A549 (cell line): ENCODE results near the gene H2AZ2. TPM values are rescaled to one million over a fixed set of nuclear protein-coding genes. Genes with fewer than 3 reads are reported as not detected.
A peak's percentile ranks its signal among the peaks of the same experiment; 100 is the strongest.

Experiments
- ATAC-seq, 2 experiments: fragments of 200-7000 bp in 1 of 2; fragments of >200 bp in 1 of 2; cut with Nextera tagmentation in 1 of 2; cut with Tn5 transposase in 1 of 2; 3 replicates each; pipeline versions ENCODE4 v1.8.0 to v1.9.1; 2018 to 2020; ENCODE audit warnings: mild to moderate bottlenecking in 1 of 2, moderate library complexity in 1 of 2
- CTCF ChIA-PET: fragments of 300-600 bp; sonication (Branson Sonifier 250); formaldehyde crosslinking; extraction: SDS; loops from one replicate; lab custom pipeline; 2021; ENCODE audit warnings: antibody characterized with exemption, inconsistent platforms; lab: Yijun Ruan, JAX
- POLR2A ChIA-PET: fragments of 350-600 bp; formaldehyde crosslinking; extraction: SDS; loops from one replicate; lab custom pipeline; 2021; ENCODE audit warnings: antibody characterized with exemption, inconsistent platforms; lab: Yijun Ruan, JAX
- DNase-seq, 2 experiments: peaks; one replicate each; pipeline versions ENCODE4 v3.0.0 to v3.0.0-alpha.2; 2011 to 2016; ENCODE audit warnings: low read depth in 1 of 2, low spot score in 1 of 2
- FAIRE-seq: peaks from 2 replicates; lab custom pipeline; 2011; peaks lifted over from hg19 to GRCh38; lab: Jason Lieb, UNC
- H3K27ac ChIP-seq, 2 experiments: fragments of >200 bp; sonication (Bioruptor Twin); formaldehyde crosslinking; 3 replicates each; pipeline ENCODE4 v1.5.1; 2016 to 2017
- H3K4me1 ChIP-seq: fragments of >200 bp; sonication (Bioruptor Twin); formaldehyde crosslinking; 3 replicates; pipeline ENCODE4 v1.6.1; 2016
- H3K4me2 ChIP-seq: fragments of >200 bp; sonication (Bioruptor Twin); formaldehyde crosslinking; 3 replicates; pipeline ENCODE4 v1.6.1; 2016
- H3K4me3 ChIP-seq: fragments of >200 bp; sonication (Bioruptor Twin); formaldehyde crosslinking; 3 replicates; pipeline ENCODE4 v1.5.1; 2016
- H3K9me3 ChIP-seq: fragments of >200 bp; sonication (Bioruptor Twin); formaldehyde crosslinking; 3 replicates; pipeline ENCODE4 v1.6.1; 2016
- CHD2 ChIP-seq: fragments of 150-350 bp; IDR thresholded peaks from 2 replicates; pipeline ENCODE4 v1.6.1; 2014; ENCODE audit warnings: low read length; ENCODE audit not compliant: partially characterized antibody
- CHD4 ChIP-seq: fragments of 200-600 bp; sonication (generic); IDR thresholded peaks from 2 replicates; pipeline ENCODE4 v1.6.1; 2016; ENCODE audit warnings: antibody characterized with exemption, mild to moderate bottlenecking, borderline replicate concordance
- E2F6 ChIP-seq: IDR thresholded peaks from 2 replicates; pipeline ENCODE4 v1.6.1; 2012; ENCODE audit warnings: low read depth, borderline replicate concordance
- EHF ChIP-seq: fragments of 250-450 bp; sonication (Bioruptor Pico); IDR thresholded peaks from 2 replicates; pipeline ENCODE4 v1.5.0; 2020; ENCODE audit warnings: mild to moderate bottlenecking
- EHMT2 ChIP-seq: fragments of 200-600 bp; sonication (generic); IDR thresholded peaks from 2 replicates; pipeline ENCODE4 v1.6.1; 2016; ENCODE audit warnings: antibody characterized with exemption, low read depth, mild to moderate bottlenecking, moderate library complexity
- ELK1 ChIP-seq: fragments of 150-350 bp; IDR thresholded peaks from 2 replicates; pipeline ENCODE4 v1.6.1; 2014; ENCODE audit warnings: low read depth, mild to moderate bottlenecking, low read length
- EP300 ChIP-seq, 2 experiments: fragments of >200 bp; sonication (Bioruptor Twin); formaldehyde crosslinking; IDR thresholded peaks; 2 replicates in 1 of 2; 3 replicates in 1 of 2; pipeline ENCODE4 v1.6.1; 2016 to 2017
- ESRRA ChIP-seq: fragments of 150-350 bp; IDR thresholded peaks from 2 replicates; pipeline ENCODE4 v1.6.1; 2014; ENCODE audit warnings: mild to moderate bottlenecking, low read length, borderline replicate concordance
- FOSB ChIP-seq: fragments of 250-450 bp; sonication (Bioruptor Pico); IDR thresholded peaks from 2 replicates; pipeline ENCODE4 v1.5.0; 2020; ENCODE audit warnings: mild to moderate bottlenecking, moderate library complexity
- FOSL2 ChIP-seq, 2 experiments: fragments of 450-650 bp in 1 of 2; fragments of >200 bp in 1 of 2; sonication (Bioruptor Twin) in 1 of 2; formaldehyde crosslinking; IDR thresholded peaks; 2 replicates each; pipeline versions ENCODE4 v1.5.0 to v1.6.1; 2016 to 2020; ENCODE audit warnings: mild to moderate bottlenecking in 1 of 2, moderate library complexity in 1 of 2
- GATA3 ChIP-seq: IDR thresholded peaks from 2 replicates; pipeline ENCODE4 v1.6.1; 2012; ENCODE audit warnings: borderline replicate concordance
- HDAC2 ChIP-seq: fragments of 200-600 bp; sonication (generic); IDR thresholded peaks from 2 replicates; pipeline ENCODE4 v1.6.1; 2016
- HOXA7 ChIP-seq: fragments of 250-450 bp; sonication (Bioruptor Pico); IDR thresholded peaks from 2 replicates; pipeline ENCODE4 v1.5.0; 2020; ENCODE audit warnings: mild to moderate bottlenecking, moderate library complexity
- HOXB13 ChIP-seq: fragments of 250-450 bp; sonication (Bioruptor Pico); IDR thresholded peaks from 2 replicates; pipeline ENCODE4 v1.5.0; 2020; ENCODE audit warnings: low read depth, mild to moderate bottlenecking, moderate library complexity
- HOXB5 ChIP-seq: fragments of 250-450 bp; sonication (Bioruptor Pico); IDR thresholded peaks from 2 replicates; pipeline ENCODE4 v1.5.0; 2020; ENCODE audit warnings: mild to moderate bottlenecking, moderate library complexity
- JUNB ChIP-seq: fragments of >200 bp; sonication (Bioruptor Twin); formaldehyde crosslinking; IDR thresholded peaks from 2 replicates; pipeline ENCODE4 v1.6.1; 2016
- KDM1A ChIP-seq: fragments of 200-600 bp; sonication (generic); IDR thresholded peaks from 2 replicates; pipeline ENCODE4 v1.6.1; 2016; ENCODE audit warnings: low read depth, mild to moderate bottlenecking
- KDM5A ChIP-seq: fragments of 200-600 bp; sonication (generic); IDR thresholded peaks from 2 replicates; pipeline ENCODE4 v1.6.1; 2016; ENCODE audit warnings: antibody characterized with exemption, mild to moderate bottlenecking
- MAX ChIP-seq: IDR thresholded peaks from 2 replicates; pipeline ENCODE4 v1.6.1; 2012
- MAZ ChIP-seq: fragments of 150-350 bp; IDR thresholded peaks from 2 replicates; pipeline ENCODE4 v1.6.1; 2014; ENCODE audit warnings: antibody characterized with exemption, low read depth, low read length, borderline replicate concordance
- MYC ChIP-seq: IDR thresholded peaks from 2 replicates; pipeline ENCODE4 v1.6.1; 2012; ENCODE audit warnings: mild to moderate bottlenecking, inconsistent platforms, low read length, improper control_type of control experiment, borderline replicate concordance
- PHF8 ChIP-seq: fragments of 200-600 bp; sonication (generic); IDR thresholded peaks from 2 replicates; pipeline ENCODE4 v1.6.1; 2016; ENCODE audit warnings: low read depth, mild to moderate bottlenecking, antibody characterized with exemption, moderate library complexity, borderline replicate concordance
- POLR2A ChIP-seq: IDR thresholded peaks from 2 replicates; pipeline ENCODE4 v1.6.1; 2012; ENCODE audit warnings: mild to moderate bottlenecking, low read length
- SMC3 ChIP-seq: fragments of >200 bp; sonication (Bioruptor Twin); formaldehyde crosslinking; IDR thresholded peaks from 3 replicates; pipeline ENCODE4 v1.6.1; 2018; ENCODE audit warnings: inconsistent platforms
- TFCP2L1 ChIP-seq: fragments of 250-450 bp; sonication (Bioruptor Pico); IDR thresholded peaks from 2 replicates; pipeline ENCODE4 v1.5.0; 2021; ENCODE audit warnings: mild to moderate bottlenecking
- TP53 ChIP-seq: fragments of 250-450 bp; sonication (Bioruptor Pico); IDR thresholded peaks from 2 replicates; pipeline ENCODE4 v1.5.0; 2021; ENCODE audit warnings: mild to moderate bottlenecking, moderate library complexity
- ZC3H11A ChIP-seq: fragments of 450-650 bp; IDR thresholded peaks from 2 replicates; pipeline ENCODE4 v1.6.1; 2014; ENCODE audit warnings: antibody characterized with exemption, mild to moderate bottlenecking
- ZFP36 ChIP-seq: fragments of 450-650 bp; IDR thresholded peaks from 2 replicates; pipeline ENCODE4 v1.6.1; 2014; ENCODE audit warnings: borderline replicate concordance; ENCODE audit not compliant: partially characterized antibody
- ZNF302 ChIP-seq: fragments of 250-450 bp; sonication (Bioruptor Pico); IDR thresholded peaks from 2 replicates; pipeline ENCODE4 v1.9.0; 2021; ENCODE audit warnings: inconsistent platforms, mild to moderate bottlenecking, moderate library complexity
- ZSCAN20 ChIP-seq: fragments of 250-450 bp; sonication (Bioruptor Pico); IDR thresholded peaks from 2 replicates; pipeline ENCODE4 v1.8.0; 2022; ENCODE audit warnings: mild to moderate bottlenecking, moderate library complexity
- whole genome bisulfite sequencing: methylation state at CpG from one replicate; pipeline ENCODE4 v1.1.6; 2017; ENCODE audit errors: missing lambda C conversion rate; 5-methylcytosine and 5-hydroxymethylcytosine counted together
- polyA plus RNA-seq, 4 experiments: library from polyadenylated mRNA; depleted of rRNA in 3 of 4; stranded (reverse); fragments of >200 nt; fragmentation: RNase III in 1 of 4; extraction: RNeasy Plus Mini Kit Qiagen cat#74134 plus additional on column Dnase treatment in 1 of 4; gene quantifications; 2 replicates in 3 of 4; 3 replicates in 1 of 4; pipeline ENCODE4 v1.2.3, GENCODE V29; 2011 to 2017
- TF ChIP-seq, protein P1 (sequence below): fragments of 250-450 bp; sonication (Bioruptor Pico); IDR thresholded peaks from 2 replicates; pipeline ENCODE4 v1.5.0; 2020; ENCODE audit warnings: low read depth, mild to moderate bottlenecking, moderate library complexity
- TF ChIP-seq, protein P2 (sequence below): IDR thresholded peaks from 2 replicates; pipeline ENCODE4 v1.6.1; 2012

H2AZ2 gene
- polyA plus RNA-seq, 2 of the 4 experiments (the other 2 are of a cell fraction): 241 to 262 TPM

DNA sequence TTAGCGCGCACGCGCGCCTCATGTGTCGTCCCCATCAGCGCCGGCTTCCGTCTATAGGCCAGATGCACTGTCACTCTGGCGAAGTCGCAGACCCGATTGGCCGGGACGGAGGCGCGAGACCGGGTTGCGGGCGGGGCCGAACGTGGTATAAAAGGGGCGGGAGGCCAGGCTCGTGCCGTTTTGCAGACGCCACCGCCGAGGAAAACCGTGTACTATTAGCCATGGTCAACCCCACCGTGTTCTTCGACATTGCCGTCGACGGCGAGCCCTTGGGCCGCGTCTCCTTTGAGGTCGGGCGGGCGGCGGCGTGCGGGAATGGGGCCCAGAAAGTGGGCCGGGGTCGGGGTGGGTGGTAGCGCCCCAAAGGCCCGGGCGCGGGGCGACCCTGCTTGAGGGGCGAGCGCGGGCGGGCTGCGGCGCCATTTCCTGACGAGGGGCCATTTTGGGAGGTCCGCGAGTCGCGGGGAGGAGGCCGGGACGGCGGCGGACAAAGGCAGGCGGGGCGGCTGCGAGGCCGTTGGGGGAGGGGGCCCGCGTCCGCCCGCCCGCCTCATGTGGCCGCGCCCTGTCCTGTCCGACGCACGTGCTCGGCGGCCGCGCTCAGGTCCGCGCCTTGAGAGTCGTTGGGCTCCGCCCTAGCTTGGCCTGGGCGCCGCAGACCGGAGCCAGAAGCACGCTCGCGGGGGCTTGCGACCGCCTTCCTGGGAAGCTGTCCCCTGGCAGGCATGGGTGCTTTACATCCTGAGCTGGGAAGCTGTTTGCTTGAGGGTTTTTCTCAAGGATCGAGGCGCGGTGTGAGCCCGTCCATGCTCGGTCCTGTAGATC, 51.2 kb downstream of the H2AZ2 start, which contains the start of gene PPIA (continued):
- peak; percentile 100 for TF ChIP-seq MYC
- TF ChIP-seq CHD2: no peak
- TF ChIP-seq POLR2A: peak; percentile 90
- TF ChIP-seq EP300 (IDR thresholded peaks at IDR 0.05): no peak
- TF ChIP-seq EHF (CRISPR knock-in tag): peak; percentile 79; the same call in 1 of the 2 replicates
- TF ChIP-seq HOXB13 (CRISPR knock-in tag): no peak

- peak overlapping the region; percentile 96 to 97 for H3K27ac ChIP-seq
- H3K4me2 ChIP-seq: peak overlapping the region; percentile 75
- ChIA-PET POLR2A (interaction anchor here (1.2 kb wide), 1 partner anchor 52 kb away, joined by 4 read pairs; the partner anchor contains the start of gene H2AZ2), CTCF (no interaction called here)
- H3K4me3 ChIP-seq: peak overlapping the region; percentile 79
- ATAC-seq: peak; percentile 45 to 62
- TF ChIP-seq E2F6 (peak; percentile 96), FOSB (CRISPR knock-in tag) (peak; percentile 67; the same call in 1 of the 2 replicates), TFCP2L1 (peak; percentile 79; the same call in 1 of the 2 replicates), ESRRA (peak; percentile 98), MAX (peak; percentile 90), PHF8 (peak; percentile 57), TP53 (no peak), FOSL2 (IDR thresholded peaks at IDR 0.05) (no peak), FOSL2 (CRISPR knock-in tag; IDR thresholded peaks at IDR 0.05) (no peak), POLR2A (peak; percentile 67), EHF (CRISPR knock-in tag) (0 out of 2 replicates have a peak, but pooled peaks have one; percentile 20), HOXB13 (CRISPR knock-in tag) (no peak), KDM1A (peak; percentile 97)
- TF ChIP-seq, protein P1, sequence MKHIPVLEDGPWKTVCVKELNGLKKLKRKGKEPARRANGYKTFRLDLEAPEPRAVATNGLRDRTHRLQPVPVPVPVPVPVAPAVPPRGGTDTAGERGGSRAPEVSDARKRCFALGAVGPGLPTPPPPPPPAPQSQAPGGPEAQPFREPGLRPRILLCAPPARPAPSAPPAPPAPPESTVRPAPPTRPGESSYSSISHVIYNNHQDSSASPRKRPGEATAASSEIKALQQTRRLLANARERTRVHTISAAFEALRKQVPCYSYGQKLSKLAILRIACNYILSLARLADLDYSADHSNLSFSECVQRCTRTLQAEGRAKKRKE (CRISPR knock-in tag): peak; percentile 21; the same call in 1 of the 2 replicates
- TF ChIP-seq, protein P2, sequence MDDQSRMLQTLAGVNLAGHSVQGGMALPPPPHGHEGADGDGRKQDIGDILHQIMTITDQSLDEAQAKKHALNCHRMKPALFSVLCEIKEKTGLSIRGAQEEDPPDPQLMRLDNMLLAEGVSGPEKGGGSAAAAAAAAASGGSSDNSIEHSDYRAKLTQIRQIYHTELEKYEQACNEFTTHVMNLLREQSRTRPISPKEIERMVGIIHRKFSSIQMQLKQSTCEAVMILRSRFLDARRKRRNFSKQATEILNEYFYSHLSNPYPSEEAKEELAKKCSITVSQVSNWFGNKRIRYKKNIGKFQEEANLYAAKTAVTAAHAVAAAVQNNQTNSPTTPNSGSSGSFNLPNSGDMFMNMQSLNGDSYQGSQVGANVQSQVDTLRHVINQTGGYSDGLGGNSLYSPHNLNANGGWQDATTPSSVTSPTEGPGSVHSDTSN: no peak
- TF ChIP-seq, all 56 proteins: peak for 10
- FAIRE-seq (no peak), DNase-seq (peak in 1 of 2 experiments; percentile 64)
- 0% methylated on average over 11 of the region's 59 CpGs for WGBS
- Histone ChIP-seq H3K9me3 (no peaks in the 10 kb centered on the region), H3K4me1 (peaks cover 33% of the 10 kb centered on the region)
Measured at GRCh38 chr7:44796034-44796503, 51.8 kb downstream of the H2AZ2 start.

DNA sequence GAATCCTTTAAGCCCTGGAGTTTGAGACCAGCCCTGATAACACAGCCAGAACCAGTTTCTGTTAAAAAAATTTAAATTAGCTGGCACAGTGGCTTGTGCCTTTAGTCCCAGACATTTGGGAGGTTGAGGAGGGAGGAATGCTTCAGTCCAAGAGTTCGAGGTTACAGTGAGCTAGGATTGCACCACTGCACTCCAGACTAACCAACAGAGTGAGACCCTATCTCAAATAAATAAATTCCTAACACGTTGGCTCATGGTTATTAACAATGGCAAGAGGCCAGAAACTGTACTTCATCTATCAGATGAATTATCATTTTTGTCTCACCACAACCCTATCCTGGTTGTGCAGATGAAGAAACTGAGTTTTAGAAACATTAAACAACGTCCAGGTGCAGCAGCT, 53.6 kb downstream of the H2AZ2 start:
- H3K4me3 ChIP-seq: no peak overlapping the region
- no peak for ATAC-seq
- no peaks in the 10 kb centered on the region for H3K9me3 ChIP-seq
- POLR2A ChIA-PET: interaction anchor here (0.5 kb wide), 1 partner anchor 46 kb away, joined by 4 read pairs; no protein-coding TSS in a partner anchor
- H3K27ac ChIP-seq: 0 out of 6 replicates have a peak overlapping the region, but pooled peaks of 1 of the 2 experiments have one; percentile 12
- no peak overlapping the region for H3K4me2 ChIP-seq
- FAIRE-seq: no peak
- 49% methylated on average over 3 of the region's 3 CpGs for WGBS
- CTCF ChIA-PET: interaction anchor here (0.8 to 1.7 kb wide), 5 partner anchors 9 to 229 kb away, joined by 3 to 6 read pairs (median 3); partner anchors contain the start of gene H2AZ2
- no peak for TF ChIP-seq MAZ
- TF ChIP-seq GATA3: no peak
- no peak for TF ChIP-seq EP300 (IDR thresholded peaks at IDR 0.05)
- no peak for TF ChIP-seq HOXA7 (CRISPR knock-in tag)
- no peak for TF ChIP-seq ZC3H11A
- no peak for TF ChIP-seq EHF (CRISPR knock-in tag)
- TF ChIP-seq FOSL2 (IDR thresholded peaks at IDR 0.05): no peak
- no peak for TF ChIP-seq FOSL2 (CRISPR knock-in tag; IDR thresholded peaks at IDR 0.05)
- TF ChIP-seq JUNB: no peak
- no peak for TF ChIP-seq ZSCAN20 (CRISPR knock-in tag)
- TF ChIP-seq SMC3: no peak
- no peak for TF ChIP-seq ZNF302 (CRISPR knock-in tag)
- no peak for TF ChIP-seq CHD4
- TF ChIP-seq HOXB5 (CRISPR knock-in tag): no peak
- TF ChIP-seq HDAC2: no peak
- TF ChIP-seq ELK1: no peak
- TF ChIP-seq ZFP36: no peak
- no peak for TF ChIP-seq EHMT2
- no peak for TF ChIP-seq KDM5A
- DNase-seq: no peak
- peaks cover 21% of the 10 kb centered on the region for H3K4me1 ChIP-seq
